ENCODE data around the gene SLC2A11. TPM values are rescaled to one million over a fixed set of nuclear protein-coding genes. Genes with fewer than 3 reads are reported as not detected.

Gene SLC2A11
- total and polyA plus RNA-seq, 9 of the 15 experiments (the other 6 are each of a cell fraction or from before 2014, with no cell fraction given): 0.44 to 2.7 (median 2.1) TPM

GRCh38 chr22:23823331-23823791 is 34.3 kb upstream of the SLC2A11 start:
- DNase-seq (ENCODE audit: extremely low read depth in 1 of 4, low spot score in 3 of 4): no peak
- BruUV-seq (replicated peaks): no TSS peak
- Histone ChIP-seq H3K4me2 (ENCODE audit: insufficient read depth, low read length) (no peak overlapping the region), H3K36me3 (ENCODE audit: control insufficient read depth, insufficient read depth, low read length) (peaks cover 69% of the 10 kb centered on the region; the same call in 2 of the 3 replicates), H3K4me1 (replicated peaks in 1 of 2; ENCODE audit: control insufficient read depth in 2 of 2, insufficient read depth in 2 of 2, low read length in 2 of 2) (no peaks in the 10 kb centered on the region), H4K20me1 (replicated peaks; ENCODE audit: control insufficient read depth, insufficient read depth, low read length) (no peaks in the 10 kb centered on the region), H3K79me2 (ENCODE audit: control insufficient read depth, insufficient read depth, low read length) (no peaks in the 10 kb centered on the region), H3K27me3 (ENCODE audit: control insufficient read depth in 2 of 2, insufficient read depth in 2 of 2, low read length in 2 of 2) (no peaks in the 10 kb centered on the region), H3K4me3 (no peak overlapping the region), H3K27ac (ENCODE audit: extremely low read depth, low read depth, low read length) (no peak overlapping the region), H3K9me1 (ENCODE audit: control insufficient read depth, insufficient read depth, low read length) (no peaks in the 10 kb centered on the region), H3K9me3 (replicated peaks; ENCODE audit: control insufficient read depth, insufficient read depth, low read depth, low read length) (no peaks in the 10 kb centered on the region), H3K9ac (ENCODE audit: insufficient read depth in 1 of 2, low read depth in 2 of 2, low read length in 2 of 2) (no peak overlapping the region), H2AFZ (ENCODE audit: low read depth, low read length) (no peak overlapping the region)
- in situ Hi-C loops (cut with MboI): no loop called here
- 91% methylated on average over 8 of the region's 14 CpGs for WGBS (ENCODE audit: insufficient coverage, low coverage, missing lambda C conversion rate)
- POLR2A ChIA-PET: interaction anchor here (0.5 kb wide), 1 partner anchor 21 kb away, joined by 3 read pairs; no protein-coding TSS in a partner anchor
- FAIRE-seq: no peak
- intact Hi-C loops (cut with micrococcal nuclease): no loop called here
- CTCF ChIA-PET (ENCODE audit: low intra/inter-chr PET ratio): no interaction called here
- no peak for ATAC-seq
- TF ChIP-seq SLC30A9 (CRISPR knock-in tag; IDR thresholded peaks at IDR 0.05) (no peak), CCAR2 (IDR thresholded peaks at IDR 0.05; ENCODE audit: low read depth, low read length) (no peak), CTBP1 (IDR thresholded peaks at IDR 0.05; ENCODE audit: borderline replicate concordance) (no peak), ZNF165 (CRISPR knock-in tag; IDR thresholded peaks at IDR 0.05; ENCODE audit: borderline replicate concordance) (no peak), SAFB2 (IDR thresholded peaks at IDR 0.05; ENCODE audit: borderline replicate concordance, low read depth, low read length, severe bottlenecking) (no peak), ZNF280A (IDR thresholded peaks at IDR 0.05; ENCODE audit: low read depth, partially characterized antibody) (no peak), RNF219 (CRISPR knock-in tag; IDR thresholded peaks at IDR 0.05) (no peak), ZSCAN32 (CRISPR knock-in tag; IDR thresholded peaks at IDR 0.05) (no peak), ATF3 (IDR thresholded peaks at IDR 0.05) (no peak), ATF3 (CRISPR knock-in tag; conservative IDR thresholded peaks at IDR 0.05) (no peak), ZBED1 (IDR thresholded peaks at IDR 0.05) (no peak), USF1 (CRISPR knock-in tag; IDR thresholded peaks at IDR 0.05) (no peak), PYGO2 (tag; IDR thresholded peaks at IDR 0.05) (no peak), HMGXB4 (CRISPR knock-in tag; IDR thresholded peaks at IDR 0.05) (no peak), BACH1 (tag; IDR thresholded peaks at IDR 0.05) (no peak)
